ENCODE data around the gene SLC39A7.

Gene SLC39A7

GRCh38 chr6:33190504-33191107 lies 10.1 kb upstream of the SLC39A7 start:
- DNase-seq (ENCODE audit: low read depth): no peak

GRCh38 chr6:33191383-33192104 lies 9.1 kb upstream of the SLC39A7 start:
- no peak for DNase-seq (ENCODE audit: low read depth)

GRCh38 chr6:33192105-33192646 lies 8.5 kb upstream of the SLC39A7 start, which contains the start of gene COL11A2:
Gene COL11A2, minus strand, starts transcription at chr6:33192467. Its CDS starts 227 bp downstream, at chr6:33192240.
- no peak for DNase-seq (ENCODE audit: low read depth)

DNA sequence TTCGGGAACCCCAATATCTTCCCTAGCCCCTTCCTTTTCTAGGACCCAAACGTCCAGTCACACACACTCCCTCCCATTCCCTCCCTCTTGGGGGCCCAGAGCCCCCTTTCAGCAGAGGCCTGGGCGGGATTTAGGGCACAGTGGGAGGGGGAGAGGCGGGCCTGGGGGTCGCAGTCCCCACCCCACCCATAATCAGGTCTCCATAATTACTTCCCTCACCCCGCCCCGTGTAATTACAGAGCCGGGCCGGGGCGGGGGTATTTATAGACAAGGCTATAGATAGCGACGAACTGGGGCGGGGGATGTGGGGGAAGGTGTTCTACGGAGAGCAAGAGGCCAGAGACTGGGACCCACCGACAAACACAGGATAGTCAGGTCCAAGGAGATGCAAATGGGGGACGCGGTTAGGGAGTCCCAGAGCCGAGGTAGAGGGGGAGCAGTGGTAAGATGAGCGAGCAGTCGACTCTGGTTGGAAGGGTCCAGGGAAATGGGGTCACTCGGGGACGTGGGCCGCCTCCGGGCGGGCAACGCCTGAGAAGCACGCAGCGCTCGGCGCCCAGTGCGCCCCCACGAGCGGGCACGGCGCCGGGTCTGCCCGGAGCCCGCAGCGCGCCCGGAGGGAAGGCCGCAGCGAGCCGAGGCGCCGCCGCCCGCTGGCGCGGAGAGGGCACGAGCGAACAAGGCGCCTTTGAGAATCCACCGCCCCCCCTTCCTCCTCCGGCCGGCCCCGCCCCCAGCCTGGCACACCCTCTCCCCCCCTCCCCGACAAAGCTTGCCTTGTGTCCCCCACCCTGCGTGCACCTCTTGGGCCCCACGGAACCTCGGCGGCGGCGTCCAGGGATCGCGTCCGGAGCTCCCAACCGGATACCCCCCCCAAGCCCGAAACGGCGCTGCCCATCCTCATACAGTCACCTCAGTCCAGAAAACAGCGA lies 7.7 kb upstream of the SLC39A7 start:
- no peak for DNase-seq (ENCODE audit: low read depth)

- DNase-seq (ENCODE audit: low read depth): no peak
Observed at GRCh38 chr6:33193619-33194018, 7.0 kb upstream of the SLC39A7 start.

DNA sequence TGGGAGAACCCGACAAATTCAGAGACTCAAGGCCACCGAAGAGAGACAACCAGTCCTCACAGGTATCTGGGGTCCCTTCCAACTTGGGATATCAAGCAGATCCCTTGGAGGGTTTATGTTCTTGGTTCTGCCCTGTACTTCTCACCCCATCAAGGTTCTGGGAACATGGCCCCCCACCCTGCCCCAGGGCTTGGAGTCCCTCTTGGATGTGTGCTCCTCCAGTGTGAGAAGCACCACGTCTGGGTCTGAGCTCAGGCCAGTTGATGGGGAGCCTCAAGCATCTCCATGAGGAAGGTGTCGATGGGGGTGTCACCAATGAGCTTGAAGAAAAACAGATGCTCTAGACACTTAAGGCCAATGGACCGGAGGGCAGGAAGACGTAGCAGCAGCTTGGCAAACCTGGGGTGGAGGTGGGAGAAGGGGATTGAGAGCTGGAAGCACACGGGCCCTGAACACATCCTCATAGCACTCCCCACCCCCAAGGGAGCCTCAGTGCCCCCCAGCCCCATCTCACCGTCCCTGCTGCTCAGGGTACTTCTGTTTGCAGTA lies 6.2 kb upstream of the SLC39A7 start:
- no peak for DNase-seq (ENCODE audit: low read depth)

GRCh38 chr6:33195304-33196165 lies 5.1 kb upstream of the SLC39A7 start:
- no peak for DNase-seq (ENCODE audit: low read depth)

DNA sequence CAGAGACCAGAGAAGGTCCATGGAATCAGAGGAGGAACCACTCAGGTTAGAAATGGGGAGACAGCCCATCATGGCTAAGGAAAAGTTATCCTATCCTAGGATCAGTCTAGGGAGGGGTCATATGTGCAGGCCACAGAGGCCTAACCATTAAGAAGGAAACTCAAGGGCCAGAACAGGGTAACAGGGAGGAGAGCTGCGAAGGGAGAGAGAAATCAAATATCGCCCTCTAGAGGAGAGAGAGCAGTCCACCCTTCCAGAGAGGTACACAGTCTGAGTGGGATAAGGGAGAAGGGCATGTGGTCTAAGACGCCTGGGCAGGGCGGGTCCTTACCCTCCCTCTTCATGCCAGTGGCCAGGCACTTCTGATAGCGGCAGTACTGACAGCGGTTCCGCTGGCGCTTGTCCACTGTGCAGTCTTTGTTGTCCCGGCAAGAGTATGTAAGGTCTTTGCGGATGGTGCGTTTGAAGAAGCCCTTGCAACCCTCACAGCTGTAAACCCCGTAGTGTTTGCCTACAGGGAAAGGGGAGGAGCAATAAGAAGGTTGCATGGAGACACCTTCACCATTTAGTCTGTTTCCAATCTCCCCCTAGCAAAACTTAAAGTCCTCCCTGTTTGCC lies 3.1 kb upstream of the SLC39A7 start:
- no peak for DNase-seq (ENCODE audit: low read depth)

DNA sequence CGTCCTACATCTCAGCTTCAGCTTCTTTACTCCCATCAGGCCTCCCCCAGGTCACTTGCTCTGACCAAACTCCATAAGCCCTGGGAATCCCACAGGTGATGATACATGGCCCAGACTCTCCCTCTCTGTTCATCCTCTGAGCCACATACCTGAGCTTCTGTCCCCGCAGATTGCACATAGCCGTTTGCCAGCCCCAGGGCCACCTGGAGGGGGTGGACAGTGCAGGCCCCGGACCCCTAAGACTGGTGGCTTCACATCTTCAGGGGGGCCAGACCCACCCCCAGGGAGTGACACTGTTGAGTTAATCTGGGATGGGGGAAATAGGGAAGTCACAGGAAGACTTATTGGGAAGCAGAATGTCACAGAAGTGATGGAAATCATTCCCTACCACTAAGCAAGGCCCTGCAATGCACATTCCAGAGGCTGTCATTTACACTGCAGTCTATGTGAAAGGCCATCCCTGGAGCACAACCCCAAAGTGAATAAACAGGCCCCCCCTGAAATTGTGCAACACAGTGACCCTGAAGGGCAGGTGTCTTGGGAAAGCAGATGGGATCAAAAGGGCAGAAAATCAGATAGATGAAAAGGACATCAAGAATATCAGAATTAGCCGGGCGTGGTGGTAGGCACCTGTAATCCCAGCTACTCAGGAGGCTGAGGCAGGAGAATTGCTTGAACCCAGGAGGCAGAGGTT lies 2.4 kb upstream of the SLC39A7 start:
- DNase-seq (ENCODE audit: low read depth): no peak

DNA sequence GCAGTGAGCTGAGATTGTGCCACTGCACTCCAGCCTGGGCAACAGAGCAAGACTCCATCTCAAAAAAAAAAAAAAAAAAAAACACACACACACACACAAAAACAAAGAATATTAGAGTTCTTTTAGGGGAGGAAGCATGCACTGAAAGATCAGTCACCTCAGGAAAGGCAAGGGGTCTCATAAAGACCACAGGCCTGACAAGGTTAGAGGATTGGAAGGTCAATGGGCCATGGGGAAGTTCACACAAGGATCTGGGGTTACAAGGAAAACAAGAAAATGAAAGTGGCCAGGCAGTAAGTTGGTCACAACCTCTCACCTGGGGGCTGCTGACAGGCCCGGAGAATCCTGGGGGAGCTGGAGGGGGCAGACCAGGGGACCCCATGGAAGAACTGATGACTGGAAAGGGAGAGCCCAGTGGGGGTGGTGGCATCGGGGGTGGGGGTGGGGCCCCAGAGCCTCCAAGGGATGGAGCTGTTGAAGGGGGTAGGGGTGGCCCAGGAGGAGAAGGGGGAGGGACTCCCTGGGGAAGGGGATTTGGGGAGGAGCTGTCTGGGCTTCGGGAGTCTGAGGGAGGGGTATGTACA lies 1.7 kb upstream of the SLC39A7 start:
- no peak for DNase-seq (ENCODE audit: low read depth)

- no peak for DNase-seq (ENCODE audit: low read depth)
Observed at GRCh38 chr6:33199687-33200218, 914 bp upstream of the SLC39A7 start.

DNA sequence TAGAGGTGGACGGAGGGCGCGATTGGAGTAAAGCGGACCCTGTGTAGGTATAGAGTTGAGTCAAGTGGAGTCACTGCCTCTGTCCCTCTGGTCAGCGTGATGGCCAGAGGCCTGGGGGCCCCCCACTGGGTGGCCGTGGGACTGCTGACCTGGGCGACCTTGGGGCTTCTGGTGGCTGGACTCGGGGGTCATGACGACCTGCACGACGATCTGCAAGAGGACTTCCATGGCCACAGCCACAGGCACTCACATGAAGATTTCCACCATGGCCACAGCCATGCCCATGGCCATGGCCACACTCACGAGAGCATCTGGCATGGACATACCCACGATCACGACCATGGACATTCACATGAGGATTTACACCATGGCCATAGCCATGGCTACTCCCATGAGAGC lies 479 bp downstream of the SLC39A7 start:
- no peak for DNase-seq (ENCODE audit: low read depth)

GRCh38 chr6:33201935-33202334 lies 1.3 kb downstream of the SLC39A7 start:
- DNase-seq (ENCODE audit: low read depth): no peak

DNA sequence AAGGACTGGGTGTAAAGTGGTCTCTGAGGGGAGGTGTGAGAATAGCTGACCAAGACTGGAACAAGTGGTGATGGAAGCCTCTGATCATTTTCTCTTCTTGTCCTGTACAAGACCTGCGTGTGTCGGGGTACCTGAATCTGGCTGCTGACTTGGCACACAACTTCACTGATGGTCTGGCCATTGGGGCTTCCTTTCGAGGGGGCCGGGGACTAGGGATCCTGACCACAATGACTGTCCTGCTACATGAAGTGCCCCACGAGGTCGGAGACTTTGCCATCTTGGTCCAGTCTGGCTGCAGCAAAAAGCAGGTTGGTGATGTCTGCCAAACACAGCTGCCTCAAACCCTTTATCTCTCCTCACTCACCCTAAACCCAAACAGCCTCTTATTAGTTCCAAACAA lies 2.1 kb downstream of the SLC39A7 start:
- no peak for DNase-seq (ENCODE audit: low read depth)

- no peak for DNase-seq (ENCODE audit: low read depth)
Observed at GRCh38 chr6:33203443-33204164, 2.9 kb downstream of the SLC39A7 start.

- no peak for DNase-seq (ENCODE audit: low read depth)
Observed at GRCh38 chr6:33204165-33204414, 3.4 kb downstream of the SLC39A7 start.

DNA sequence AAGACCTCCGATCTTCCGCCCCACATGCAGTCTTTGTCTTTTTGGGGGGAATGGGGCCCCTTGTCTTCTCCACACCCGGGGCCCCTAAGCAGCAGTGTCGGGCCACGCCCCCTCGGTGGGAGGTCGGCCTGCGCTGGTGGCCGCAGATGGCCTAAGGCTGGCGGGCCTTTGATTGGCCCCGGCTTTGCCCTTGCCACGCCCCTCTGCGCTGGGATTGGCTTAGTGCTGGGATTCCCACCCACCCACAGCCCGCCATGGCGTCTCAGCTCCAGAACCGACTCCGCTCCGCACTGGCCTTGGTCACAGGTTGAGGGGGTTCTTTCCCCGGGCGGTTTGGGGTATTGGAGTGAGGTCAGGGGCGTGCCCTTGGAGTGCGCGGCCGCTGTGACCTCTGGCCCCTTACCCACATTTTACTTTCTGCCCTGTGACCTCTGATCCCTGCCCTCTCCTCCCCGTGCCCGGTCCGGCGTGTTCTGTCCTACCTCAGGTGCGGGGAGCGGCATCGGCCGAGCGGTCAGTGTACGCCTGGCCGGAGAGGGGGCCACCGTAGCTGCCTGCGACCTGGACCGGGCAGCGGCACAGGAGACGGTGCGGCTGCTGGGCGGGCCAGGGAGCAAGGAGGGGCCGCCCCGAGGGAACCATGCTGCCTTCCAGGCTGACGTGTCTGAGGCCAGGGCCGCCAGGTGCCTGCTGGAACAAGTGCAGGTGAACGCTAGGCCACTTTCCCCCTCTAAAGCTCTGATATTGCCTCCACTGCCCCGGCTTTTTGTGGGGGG lies 3.9 kb downstream of the SLC39A7 start, which contains the start of gene HSD17B8:
Gene HSD17B8, plus strand, starts transcription at position 241 of the 776 bp plus-strand sequence. Its CDS starts 14 bp downstream, at position 255.
- DNase-seq (ENCODE audit: low read depth): peak; percentile 82
